Thyroid gland (tissue), 4 donors: Measurements from ENCODE around the gene ULK1.

Source experiments
- CTCF ChIP-seq, 6 experiments: fragments of 200-600 bp in 3 of 6; fragments of 450-650 bp in 3 of 6; sonication (generic) in 3 of 6; IDR thresholded peaks; one replicate each; pipeline ENCODE4 v1.5.1; 2016 to 2019; ENCODE audit warnings: antibody characterized with exemption in 6 of 6, mild to moderate bottlenecking in 2 of 6, inconsistent platforms in 1 of 6, moderate library complexity in 1 of 6
- POLR2A ChIP-seq, 2 donors: fragments of 450-650 bp; IDR thresholded peaks; one replicate each; pipeline ENCODE4 v1.6.1; 2017; ENCODE audit warnings: antibody characterized with exemption in 2 of 2, mild to moderate bottlenecking in 2 of 2, moderate library complexity in 1 of 2

- TF ChIP-seq POLR2A (IDR thresholded peaks at IDR 0.05): no peak
- no peak for TF ChIP-seq CTCF (IDR thresholded peaks at IDR 0.05)
These were observed 76.8 kb downstream of the ULK1 start for GRCh38 chr12:131971226-131971625.
